C4-2B (cell line): Measurements from ENCODE around the gene CZIB.

Source experiments
- CTCF ChIP-seq: fragments of 450-650 bp; conservative IDR thresholded peaks from 2 replicates; pipeline ENCODE4 v1.5.1; 2017; ENCODE audit warnings: mild to moderate bottlenecking
- ZFX ChIP-seq: fragments of 450-650 bp; IDR thresholded peaks from 2 replicates; pipeline ENCODE4 v1.6.1; 2017

GRCh38 chr1:53270107-53270506, 49.7 kb upstream of the CZIB start:
- TF ChIP-seq CTCF (no peak), ZFX (no peak)
